MCF 10A (cell line): ENCODE data around the gene RHOT2. TPM values are rescaled to one million over a fixed set of nuclear protein-coding genes. Genes with fewer than 3 reads are reported as not detected.

Source experiments
- BruUV-seq: library from RNA; stranded (reverse); fragments of 400-500 nt; replicated peaks from 2 replicates; lab custom pipeline; 2021; lab: Mats Ljungman, UMichigan
- CTCF ChIA-PET: fragments of 300-600 bp; sonication (Branson Sonifier 250); formaldehyde crosslinking; extraction: SDS; loops from one replicate; lab custom pipeline; 2021; ENCODE audit warnings: antibody characterized with exemption, inconsistent platforms; lab: Yijun Ruan, JAX
- POLR2A ChIA-PET: fragments of 300-600, 350-650 bp; sonication (Branson Sonifier 250); formaldehyde crosslinking; extraction: SDS; loops from one replicate; lab custom pipeline; 2020; ENCODE audit warnings: antibody characterized with exemption, inconsistent platforms; lab: Yijun Ruan, JAX
- DNase-seq: peaks from one replicate; pipeline ENCODE4 v3.0.0-alpha.2; 2018; ENCODE audit not compliant: unreplicated experiment
- H3K27ac Mint-ChIP-seq: one replicate; pipeline ENCODE4 v1.8.0; 2022; ENCODE audit warnings: mild to moderate bottlenecking, low read depth, mixed read lengths; ENCODE audit not compliant: unreplicated experiment
- H3K27me3 Mint-ChIP-seq: one replicate; pipeline ENCODE4 v1.8.0; 2022; ENCODE audit warnings: mixed read lengths; ENCODE audit not compliant: insufficient read depth, unreplicated experiment
- H3K36me3 Mint-ChIP-seq: one replicate; pipeline ENCODE4 v1.8.0; 2022; ENCODE audit warnings: mild to moderate bottlenecking, moderate library complexity, mixed read lengths; ENCODE audit not compliant: insufficient read depth, unreplicated experiment
- H3K4me1 Mint-ChIP-seq: one replicate; pipeline ENCODE4 v1.8.0; 2022; ENCODE audit warnings: mixed read lengths; ENCODE audit not compliant: insufficient read depth, unreplicated experiment
- H3K4me3 Mint-ChIP-seq: one replicate; pipeline ENCODE4 v1.8.0; 2022; ENCODE audit warnings: mild to moderate bottlenecking, moderate library complexity, mixed read lengths; ENCODE audit not compliant: unreplicated experiment
- H3K9me3 Mint-ChIP-seq: one replicate; pipeline ENCODE4 v1.8.0; 2022; ENCODE audit warnings: mixed read lengths; ENCODE audit not compliant: unreplicated experiment
- CTCF ChIP-seq: fragments of 200-600 bp; IDR thresholded peaks from one replicate; pipeline ENCODE4 v1.8.0; 2022; ENCODE audit warnings: antibody characterized with exemption, mild to moderate bottlenecking; ENCODE audit not compliant: unreplicated experiment
- intact Hi-C: fragments of 100-400 bp; cut with micrococcal nuclease; formaldehyde crosslinking; loops from 2 replicates; pipeline ENCODE4 v1.14.1; 2022
- total RNA-seq: library from RNA; stranded (reverse); gene quantifications from 2 replicates; pipeline ENCODE4 v1.2.3, GENCODE V29; 2022

RHOT2 gene
- total RNA-seq, 1 experiment from 2014 or later: 118 TPM

- H3K36me3 Mint-ChIP-seq: peaks cover 15% of the 10 kb centered on the region
- H3K27me3 Mint-ChIP-seq: no peaks in the 10 kb centered on the region
- intact Hi-C loops: no loop called here
- no peak for TF ChIP-seq CTCF
- peaks cover 17% of the 10 kb centered on the region for H3K4me1 Mint-ChIP-seq
- POLR2A ChIA-PET: interaction anchor here (0.9 to 3.2 kb wide), 10 partner anchors 10 to 32 kb away, joined by 3 to 24 read pairs (median 14); partner anchors contain the start of genes ANTKMT, HAGHL, METRN and STUB1
- BruUV-seq: no TSS peak
- H3K9me3 Mint-ChIP-seq: no peaks in the 10 kb centered on the region
- peak within 1 kb of the TSS; percentile 83 for H3K4me3 Mint-ChIP-seq
- peak; percentile 63 for DNase-seq
- peak within 1 kb of the TSS; percentile 67 for H3K27ac Mint-ChIP-seq
- CTCF ChIA-PET: interaction anchor here (0.5 to 1.5 kb wide), 2 partner anchors 102 to 351 kb away, joined by 3 to 4 read pairs; no protein-coding TSS in a partner anchor
These were observed 37.7 kb downstream of the RHOT2 start, which contains the start of gene FBXL16 for GRCh38 chr16:705431-706188. FBXL16 (minus strand) TSS chr16:705801; CDS start chr16:697405, 8,396 bp downstream.

GRCh38 chr16:706189-707061, 38.5 kb downstream of the RHOT2 start:
- POLR2A ChIA-PET: interaction anchor here (0.6 to 3.2 kb wide), 25 partner anchors 8 to 1449 kb away, joined by 3 to 25 read pairs (median 5); partner anchors contain the start of genes ANTKMT, CAPN15, CCDC78 and CHTF18
- peaks cover 17% of the 10 kb centered on the region for H3K4me1 Mint-ChIP-seq
- DNase-seq: no peak
- peak overlapping the region; percentile 83 for H3K4me3 Mint-ChIP-seq
- intact Hi-C loops: no loop called here
- CTCF ChIA-PET: interaction anchor here (0.5 to 2.9 kb wide), 6 partner anchors 9 to 1305 kb away, joined by 3 to 15 read pairs (median 4); partner anchors contain the start of genes CCDC78 and METRN
- no peak for TF ChIP-seq CTCF
- H3K27me3 Mint-ChIP-seq: no peaks in the 10 kb centered on the region
- no peaks in the 10 kb centered on the region for H3K9me3 Mint-ChIP-seq
- no TSS peak for BruUV-seq
- peak overlapping the region; percentile 67 for H3K27ac Mint-ChIP-seq
- H3K36me3 Mint-ChIP-seq: peaks cover 20% of the 10 kb centered on the region

GRCh38 chr16:707062-707538, 39.2 kb downstream of the RHOT2 start:
- DNase-seq: peak; percentile 71
- TF ChIP-seq CTCF: no peak
- CTCF ChIA-PET: interaction anchor here (0.5 to 2.9 kb wide), 12 partner anchors 9 to 1305 kb away, joined by 3 to 15 read pairs (median 4); partner anchors contain the start of genes ANTKMT, CCDC78 and METRN
- peak overlapping the region; percentile 83 for H3K4me3 Mint-ChIP-seq
- H3K36me3 Mint-ChIP-seq: peaks cover 17% of the 10 kb centered on the region
- H3K9me3 Mint-ChIP-seq: no peaks in the 10 kb centered on the region
- peaks cover 17% of the 10 kb centered on the region for H3K4me1 Mint-ChIP-seq
- POLR2A ChIA-PET: interaction anchor here (0.6 to 2.9 kb wide), 27 partner anchors 9 to 1448 kb away, joined by 3 to 25 read pairs (median 4); partner anchors contain the start of genes ANTKMT, CAPN15, CCDC78 and CHTF18
- no TSS peak for BruUV-seq
- no peaks in the 10 kb centered on the region for H3K27me3 Mint-ChIP-seq
- intact Hi-C loops: no loop called here
- peak overlapping the region; percentile 67 for H3K27ac Mint-ChIP-seq
